Astrocyte of the spinal cord (primary cell): Measurements from ENCODE around the gene TNFSF8.

Source experiments
- DNase-seq: peaks from one replicate; pipeline ENCODE4 v3.0.0; 2011; ENCODE audit warnings: low read depth, low spot score
- H3K4me3 ChIP-seq: 2 replicates; pipeline ENCODE4 v1.5.1; 2011; ENCODE audit warnings: low read depth, mild to moderate bottlenecking, low read length, moderate library complexity
- CTCF ChIP-seq: IDR thresholded peaks from 2 replicates; pipeline ENCODE4 v1.5.1; 2012; ENCODE audit warnings: low read depth, mild to moderate bottlenecking, low read length, inconsistent platforms
- in situ Hi-C: cut with HindIII; loops from 2 replicates; pipeline ENCODE4 v1.10.0; 2017; ENCODE audit warnings: low sequenced_read_pairs

Gene TNFSF8

GRCh38 chr9:114878879-114879564, 51.4 kb downstream of the TNFSF8 start:
- H3K4me3 ChIP-seq = no peak overlapping the region
- in situ Hi-C loops = no loop called here
- DNase-seq = no peak
- TF ChIP-seq CTCF = no peak

- in situ Hi-C loops = no loop called here
- TF ChIP-seq CTCF = no peak
- no peak overlapping the region for H3K4me3 ChIP-seq
- DNase-seq = no peak
Measured at GRCh38 chr9:114869845-114870244, 60.5 kb downstream of the TNFSF8 start.

- no peak for DNase-seq
- TF ChIP-seq CTCF = no peak
- in situ Hi-C loops = no loop called here
- H3K4me3 ChIP-seq = no peak overlapping the region
Measured at GRCh38 chr9:114869378-114869777, 61.0 kb downstream of the TNFSF8 start.

GRCh38 chr9:114867327-114867726, 63.1 kb downstream of the TNFSF8 start:
- in situ Hi-C loops = no loop called here
- H3K4me3 ChIP-seq = no peak overlapping the region
- no peak for TF ChIP-seq CTCF
- DNase-seq = no peak

- no peak overlapping the region for H3K4me3 ChIP-seq
- no peak for TF ChIP-seq CTCF
- DNase-seq = no peak
- in situ Hi-C loops = no loop called here
Measured at GRCh38 chr9:114864471-114864870, 65.9 kb downstream of the TNFSF8 start.

- in situ Hi-C loops = no loop called here
- no peak overlapping the region for H3K4me3 ChIP-seq
- no peak for DNase-seq
- no peak for TF ChIP-seq CTCF
Measured at GRCh38 chr9:114861922-114862605, 68.3 kb downstream of the TNFSF8 start.
